Keratinocyte (primary cell): ENCODE results near the gene PCDHGA10. TPM values are rescaled to one million over a fixed set of nuclear protein-coding genes. Genes with fewer than 3 reads are reported as not detected.
A peak's percentile ranks its signal among the peaks of the same experiment; 100 is the strongest.

ENCODE experiments used
- DNase-seq: peaks from one replicate; pipeline ENCODE4 v3.0.0-alpha.2; 2011; ENCODE audit warnings: low read depth, missing footprints, low spot score
- FAIRE-seq: peaks from 2 replicates; lab custom pipeline; 2011; peaks lifted over from hg19 to GRCh38; lab: Jason Lieb, UNC
- H2AFZ ChIP-seq: 2 replicates; pipeline ENCODE4 v1.6.0; 2012; ENCODE audit warnings: low read length, control low read depth, inconsistent platforms; ENCODE audit not compliant: control insufficient read depth
- H3K27ac ChIP-seq: 2 replicates; pipeline ENCODE4 v1.5.1; 2011; ENCODE audit warnings: low read length; ENCODE audit not compliant: control insufficient read depth, insufficient read depth
- H3K27me3 ChIP-seq: 3 replicates; pipeline ENCODE4 v1.6.0; 2011; ENCODE audit warnings: low read length; ENCODE audit not compliant: control insufficient read depth, insufficient read depth; ENCODE audit errors: extremely low read depth
- H3K36me3 ChIP-seq, 2 experiments: 2 replicates in 1 of 2; 3 replicates in 1 of 2; pipeline ENCODE4 v1.5.1; 2011; ENCODE audit warnings: low read length in 2 of 2, mild to moderate bottlenecking in 1 of 2; ENCODE audit not compliant: control insufficient read depth in 2 of 2, insufficient read depth in 2 of 2; ENCODE audit errors: extremely low read depth in 1 of 2
- H3K4me1 ChIP-seq: 3 replicates; pipeline ENCODE4 v1.5.1; 2011; ENCODE audit warnings: low read length; ENCODE audit not compliant: control insufficient read depth, insufficient read depth; ENCODE audit errors: extremely low read depth
- H3K4me2 ChIP-seq: 3 replicates; pipeline ENCODE4 v1.6.0; 2011; ENCODE audit warnings: low read depth, low read length; ENCODE audit not compliant: control insufficient read depth, insufficient read depth; ENCODE audit errors: extremely low read depth
- H3K4me3 ChIP-seq, 3 experiments: fragments of 200-600 bp in 1 of 3; sonication (generic) in 1 of 3; 2 replicates in 2 of 3; 3 replicates in 1 of 3; pipeline ENCODE4 v1.5.1; 2011 to 2016; ENCODE audit warnings: low read length in 3 of 3, mild to moderate bottlenecking in 3 of 3, control low read depth in 2 of 3, inconsistent platforms in 1 of 3, low read depth in 1 of 3, mixed read lengths in 1 of 3, mixed run types in 1 of 3, moderate library complexity in 1 of 3; ENCODE audit not compliant: control insufficient read depth in 2 of 3, insufficient read depth in 2 of 3; ENCODE audit errors: extremely low read depth in 1 of 3
- H3K79me2 ChIP-seq: 2 replicates; pipeline ENCODE4 v1.6.0; 2012; ENCODE audit warnings: low read length; ENCODE audit not compliant: control insufficient read depth, insufficient read depth
- H3K9ac ChIP-seq: 3 replicates; pipeline ENCODE4 v1.6.0; 2011; ENCODE audit warnings: low read length; ENCODE audit not compliant: control insufficient read depth, insufficient read depth; ENCODE audit errors: extremely low read depth
- H3K9me1 ChIP-seq: 3 replicates; pipeline ENCODE4 v1.6.0; 2011; ENCODE audit warnings: low read length; ENCODE audit not compliant: control insufficient read depth, insufficient read depth; ENCODE audit errors: extremely low read depth
- H3K9me3 ChIP-seq: 2 replicates; pipeline ENCODE4 v1.5.1; 2012; ENCODE audit warnings: low read depth, low read length; ENCODE audit not compliant: control insufficient read depth
- H4K20me1 ChIP-seq: 3 replicates; pipeline ENCODE4 v1.6.0; 2011; ENCODE audit warnings: low read length; ENCODE audit not compliant: control insufficient read depth, insufficient read depth; ENCODE audit errors: extremely low read depth
- CTCF ChIP-seq, 3 experiments: IDR thresholded peaks in 1 of 3; conservative IDR thresholded peaks in 1 of 3; optimal IDR thresholded peaks in 1 of 3; 2 replicates in 2 of 3; 3 replicates in 1 of 3; pipeline versions ENCODE3 to v1.5.1; 2011; ENCODE audit warnings: low read length in 3 of 3, mild to moderate bottlenecking in 3 of 3, moderate library complexity in 2 of 3, control low read depth in 1 of 3, inconsistent platforms in 1 of 3; ENCODE audit not compliant: insufficient read depth in 2 of 3; ENCODE audit errors: extremely low read depth in 1 of 3
- EZH2 ChIP-seq: IDR thresholded peaks from one replicate; pipeline ENCODE4 v1.6.1; 2012; ENCODE audit warnings: inconsistent platforms, mild to moderate bottlenecking, low read length, moderate library complexity
- dilution Hi-C: fragments of 300-500 bp; cut with MboI; formaldehyde crosslinking; loops from one replicate; pipeline ENCODE4 v1.7.0; 2020; ENCODE audit warnings: low sequenced_read_pairs; ENCODE audit not compliant: extremely low pct_ligation_motif_present
- polyA plus RNA-seq, 5 experiments: library from polyadenylated mRNA; depleted of rRNA in 3 of 5; stranded (reverse) in 3 of 5; stranded (forward) in 1 of 5; unstranded in 1 of 5; fragments of >200 nt; gene quantifications; 1 replicate in 1 of 5; 2 replicates in 3 of 5; 3 replicates in 1 of 5; pipeline versions ENCODE4 v1.2.1 to v1.2.3, GENCODE V29; 2011 to 2012; ENCODE audit warnings: missing spikeins in 2 of 5, low read depth in 1 of 5, low replicate concordance in 1 of 5

PCDHGA10 gene
- polyA plus RNA-seq, 1 donor (not counting 4 experiments of a cell fraction or from before 2014, with no cell fraction given) = 1.3 TPM

GRCh38 chr5:141371572-141372475 lies 41.0 kb upstream of the PCDHGA10 start:
- Histone ChIP-seq H4K20me1 (no peaks in the 10 kb centered on the region), H3K27me3 (peaks cover 33% of the 10 kb centered on the region), H3K27ac (no peak overlapping the region), H3K79me2 (no peaks in the 10 kb centered on the region), H3K36me3 (no peaks in the 10 kb centered on the region), H3K4me1 (no peaks in the 10 kb centered on the region), H3K9me1 (no peaks in the 10 kb centered on the region), H3K4me3 (no peak overlapping the region), H3K9ac (no peak overlapping the region), H2AFZ (no peak overlapping the region), H3K9me3 (peaks cover 24% of the 10 kb centered on the region), H3K4me2 (no peak overlapping the region)
- no peak for DNase-seq
- no peak for TF ChIP-seq EZH2
- no peak for TF ChIP-seq CTCF (optimal IDR thresholded peaks at IDR 0.05 in 1 of 3, IDR thresholded peaks at IDR 0.05 in 1 of 3, conservative IDR thresholded peaks at IDR 0.05 in 1 of 3; ENCODE audit: extremely low read depth in 1 of 3, insufficient read depth in 2 of 3, low read length in 3 of 3)
- dilution Hi-C loops = no loop called here
- FAIRE-seq = no peak

DNA sequence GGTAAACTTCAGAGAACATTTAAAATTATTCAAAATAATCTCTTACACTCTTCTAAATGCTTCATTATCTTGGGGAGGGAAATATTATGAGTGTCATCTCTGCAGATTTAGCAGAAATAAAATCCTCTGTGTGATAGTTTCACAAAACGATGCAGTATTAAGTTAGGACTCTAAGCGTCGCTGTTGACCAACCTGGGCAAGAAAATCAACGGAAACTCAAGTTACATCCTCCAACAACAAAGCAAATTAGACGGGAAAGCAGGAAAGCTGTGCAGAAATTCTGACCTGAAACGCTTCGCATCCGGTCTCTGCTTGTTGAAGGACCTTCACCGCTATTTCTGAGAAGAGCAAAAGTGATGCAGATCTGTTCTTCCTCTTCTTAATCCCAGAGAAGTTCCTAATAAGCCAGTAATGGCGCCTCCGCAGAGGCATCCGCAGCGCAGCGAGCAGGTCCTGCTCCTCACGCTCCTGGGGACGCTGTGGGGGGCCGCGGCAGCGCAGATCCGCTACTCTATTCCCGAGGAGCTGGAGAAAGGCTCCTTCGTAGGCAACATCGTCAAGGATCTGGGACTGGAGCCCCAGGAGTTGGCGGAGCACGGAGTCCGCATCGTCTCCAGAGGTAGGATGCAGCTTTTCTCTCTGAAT lies 39.0 kb upstream of the PCDHGA10 start, which contains the start of gene PCDHGA6:
Gene PCDHGA6, plus strand, starts transcription at position 219 of the 645 bp plus-strand sequence. Its CDS starts 193 bp downstream, at position 412.
- H3K4me1 ChIP-seq = no peaks in the 10 kb centered on the region
- H3K9ac ChIP-seq = no peak within 1 kb of the TSS
- FAIRE-seq = no peak
- H3K36me3 ChIP-seq = no peaks in the 10 kb centered on the region
- no peak within 1 kb of the TSS for H3K27ac ChIP-seq
- H3K4me2 ChIP-seq = peak within 1 kb of the TSS; percentile 7
- peaks cover 24% of the 10 kb centered on the region for H3K9me3 ChIP-seq
- H3K27me3 ChIP-seq = peaks cover 33% of the 10 kb centered on the region
- no peaks in the 10 kb centered on the region for H3K79me2 ChIP-seq
- peak within 1 kb of the TSS; percentile 11 for H2AFZ ChIP-seq
- no peaks in the 10 kb centered on the region for H4K20me1 ChIP-seq
- no peak for DNase-seq
- no peak within 1 kb of the TSS for H3K4me3 ChIP-seq
- dilution Hi-C loops = no loop called here
- no peaks in the 10 kb centered on the region for H3K9me1 ChIP-seq
- TF ChIP-seq CTCF (optimal IDR thresholded peaks at IDR 0.05 in 1 of 3, IDR thresholded peaks at IDR 0.05 in 1 of 3, conservative IDR thresholded peaks at IDR 0.05 in 1 of 3; ENCODE audit: extremely low read depth in 1 of 3, insufficient read depth in 2 of 3, low read length in 3 of 3) (peak in 2 of 3 experiments; percentile 31 to 33), EZH2 (no peak)
